GM12875 (cell line): ENCODE measurements around the gene KANK4.

Experiments
- H3K4me3 ChIP-seq: one replicate; pipeline ENCODE4 v1.5.1; 2011; ENCODE audit warnings: low read depth, low read length, control low read depth
- CTCF ChIP-seq: IDR thresholded peaks from 2 replicates; pipeline ENCODE4 v1.5.1; 2011; ENCODE audit warnings: low read depth, mild to moderate bottlenecking, control low read depth, inconsistent platforms, low read length, moderate library complexity, borderline replicate concordance; ENCODE audit not compliant: insufficient read depth

The KANK4 gene

GRCh38 chr1:62349470-62350233 is 30.4 kb upstream of the KANK4 start:
- no peak for TF ChIP-seq CTCF
- no peak overlapping the region for H3K4me3 ChIP-seq

- no peak for TF ChIP-seq CTCF
- no peak overlapping the region for H3K4me3 ChIP-seq
Measured at GRCh38 chr1:62346886-62347285, 27.7 kb upstream of the KANK4 start.

GRCh38 chr1:62343911-62344310 is 24.7 kb upstream of the KANK4 start:
- no peak for TF ChIP-seq CTCF
- no peak overlapping the region for H3K4me3 ChIP-seq

GRCh38 chr1:62342270-62342669 is 23.0 kb upstream of the KANK4 start:
- no peak for TF ChIP-seq CTCF
- no peak overlapping the region for H3K4me3 ChIP-seq

GRCh38 chr1:62341615-62342014 is 22.4 kb upstream of the KANK4 start:
- TF ChIP-seq CTCF, result no peak
- H3K4me3 ChIP-seq, result no peak overlapping the region

GRCh38 chr1:62341089-62341488 is 21.9 kb upstream of the KANK4 start:
- H3K4me3 ChIP-seq, result no peak overlapping the region

More at GRCh38 chr1:62341089-62341488, 21.9 kb upstream of the KANK4 start:
- no peak for TF ChIP-seq CTCF
